IPS-15b (cell line): ENCODE data around the gene CNOT11.

Experiments used
- H3K27me3 ChIP-seq: one replicate; pipeline ENCODE4 v1.6.1; 2013; ENCODE audit warnings: low read length; ENCODE audit not compliant: control insufficient read depth, insufficient read depth
- H3K36me3 ChIP-seq: one replicate; pipeline ENCODE4 v1.6.1; 2013; ENCODE audit warnings: low read length; ENCODE audit not compliant: control insufficient read depth, insufficient read depth
- H3K4me1 ChIP-seq: one replicate; pipeline ENCODE4 v1.6.1; 2013; ENCODE audit warnings: mild to moderate bottlenecking, low read length; ENCODE audit not compliant: control insufficient read depth, insufficient read depth
- H3K4me3 ChIP-seq: one replicate; pipeline ENCODE4 v1.5.1; 2013; ENCODE audit warnings: low read depth, low read length
- H3K9ac ChIP-seq: one replicate; pipeline ENCODE4 v1.6.1; 2013; ENCODE audit warnings: low read depth, mild to moderate bottlenecking, low read length
- H3K9me3 ChIP-seq: one replicate; pipeline ENCODE4 v1.6.1; 2013; ENCODE audit warnings: mild to moderate bottlenecking, low read length; ENCODE audit not compliant: control insufficient read depth, insufficient read depth

Gene CNOT11

DNA sequence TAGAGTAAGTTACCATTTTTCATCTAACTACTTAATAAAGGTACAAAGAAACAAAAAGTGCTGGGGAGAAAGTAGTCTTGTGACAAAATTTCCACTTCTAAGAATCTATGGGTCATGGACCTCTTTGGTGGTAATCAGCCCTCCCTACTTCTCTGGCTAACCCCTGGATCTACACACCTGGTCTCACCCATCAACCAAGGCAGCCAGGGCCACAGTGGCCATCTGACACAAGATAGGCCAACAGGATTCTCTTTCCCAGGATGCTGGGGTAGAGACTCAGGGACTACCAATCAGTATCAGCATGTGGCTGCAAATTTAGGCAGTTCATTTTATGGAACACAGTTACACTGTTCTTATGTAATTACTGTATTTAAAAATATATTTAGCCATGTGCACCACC, 38.0 kb downstream of the CNOT11 start:
- Histone ChIP-seq H3K9ac (no peak overlapping the region), H3K36me3 (no peaks in the 10 kb centered on the region), H3K9me3 (no peaks in the 10 kb centered on the region), H3K4me1 (no peaks in the 10 kb centered on the region), H3K4me3 (no peak overlapping the region), H3K27me3 (no peaks in the 10 kb centered on the region)

DNA sequence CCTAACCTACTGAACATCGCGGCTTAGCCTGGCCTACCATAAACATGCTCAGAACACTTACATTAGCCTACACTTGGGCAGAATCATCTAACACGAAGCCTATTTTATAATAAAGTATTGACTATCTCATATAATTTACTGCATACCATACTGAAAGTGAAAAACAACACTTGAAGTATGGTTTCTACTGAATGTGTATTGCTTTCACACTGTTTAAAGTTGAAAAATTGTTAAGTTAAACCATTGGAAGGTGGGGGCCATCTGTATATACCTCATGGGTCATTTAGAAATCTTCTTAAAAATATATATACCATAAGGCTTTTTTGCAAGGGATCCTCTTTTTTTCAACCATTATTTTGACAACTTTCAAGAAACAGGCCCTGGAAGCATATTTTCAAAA, 39.3 kb downstream of the CNOT11 start:
- Histone ChIP-seq H3K4me3 (no peak overlapping the region), H3K27me3 (no peaks in the 10 kb centered on the region), H3K36me3 (no peaks in the 10 kb centered on the region), H3K4me1 (no peaks in the 10 kb centered on the region), H3K9me3 (no peaks in the 10 kb centered on the region), H3K9ac (no peak overlapping the region)

DNA sequence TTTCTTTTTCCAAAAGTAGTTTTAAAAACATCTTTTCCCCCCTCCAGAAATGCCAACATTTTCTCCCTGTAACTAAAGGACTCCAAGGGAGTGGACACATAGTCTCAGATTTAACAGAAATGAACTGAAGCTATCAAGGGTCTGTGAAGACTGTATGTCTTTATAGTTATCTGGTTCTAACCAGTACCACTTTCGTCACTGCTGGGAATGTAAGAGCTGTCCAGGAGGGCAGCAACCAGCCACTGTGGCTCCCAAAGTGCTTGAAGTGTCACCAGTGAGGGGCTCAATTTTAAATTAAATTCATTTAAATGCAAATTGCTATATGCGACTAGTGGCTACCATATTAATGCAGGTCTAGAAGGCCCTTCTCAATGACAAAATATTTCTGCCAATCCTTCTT, 40.9 kb downstream of the CNOT11 start:
- Histone ChIP-seq H3K4me3 (no peak overlapping the region), H3K4me1 (no peaks in the 10 kb centered on the region), H3K27me3 (no peaks in the 10 kb centered on the region), H3K9ac (no peak overlapping the region), H3K36me3 (no peaks in the 10 kb centered on the region), H3K9me3 (no peaks in the 10 kb centered on the region)

DNA sequence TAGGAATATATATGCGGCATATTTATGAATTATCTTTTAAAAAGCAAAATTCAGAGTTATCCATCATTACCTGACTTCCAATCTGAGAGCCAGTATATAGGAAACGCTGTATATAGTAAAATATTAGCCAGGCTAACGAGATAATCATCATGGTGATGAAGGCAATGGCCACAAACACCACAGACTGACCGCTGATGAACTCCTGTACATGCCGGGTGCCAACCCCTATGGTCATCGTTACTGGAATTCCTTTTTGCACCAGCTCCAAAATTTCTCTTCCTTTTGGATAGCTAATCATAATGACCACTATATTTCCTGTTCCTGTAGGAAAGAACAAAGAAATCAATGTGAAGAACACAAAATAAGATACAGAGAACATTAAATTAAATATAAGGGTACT, 42.2 kb downstream of the CNOT11 start:
- Histone ChIP-seq H3K36me3 (no peaks in the 10 kb centered on the region), H3K27me3 (no peaks in the 10 kb centered on the region), H3K9ac (no peak overlapping the region), H3K4me3 (no peak overlapping the region), H3K9me3 (no peaks in the 10 kb centered on the region), H3K4me1 (no peaks in the 10 kb centered on the region)

DNA sequence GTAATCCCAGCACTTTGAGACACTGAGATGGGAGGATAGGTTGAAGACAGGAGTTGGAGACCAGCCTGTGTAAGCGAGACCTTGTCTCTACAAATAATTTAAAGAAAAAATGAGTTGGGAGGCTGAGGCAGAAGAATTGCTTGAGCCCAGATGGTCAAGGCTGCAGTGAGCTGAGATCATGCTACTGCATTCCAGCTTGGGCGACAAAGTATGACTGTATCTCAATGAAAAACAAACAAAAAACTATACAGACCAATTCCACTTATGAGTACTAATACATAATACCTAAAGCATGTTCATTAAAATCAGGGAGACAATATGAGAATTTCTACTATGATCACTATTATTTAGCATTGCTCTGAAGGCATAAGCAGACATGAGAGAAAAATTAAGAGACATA, 43.2 kb downstream of the CNOT11 start:
- no peaks in the 10 kb centered on the region for H3K36me3 ChIP-seq
- no peaks in the 10 kb centered on the region for H3K27me3 ChIP-seq
- H3K4me1 ChIP-seq: no peaks in the 10 kb centered on the region
- H3K9me3 ChIP-seq: no peaks in the 10 kb centered on the region
- no peak overlapping the region for H3K4me3 ChIP-seq
- H3K9ac ChIP-seq: no peak overlapping the region

DNA sequence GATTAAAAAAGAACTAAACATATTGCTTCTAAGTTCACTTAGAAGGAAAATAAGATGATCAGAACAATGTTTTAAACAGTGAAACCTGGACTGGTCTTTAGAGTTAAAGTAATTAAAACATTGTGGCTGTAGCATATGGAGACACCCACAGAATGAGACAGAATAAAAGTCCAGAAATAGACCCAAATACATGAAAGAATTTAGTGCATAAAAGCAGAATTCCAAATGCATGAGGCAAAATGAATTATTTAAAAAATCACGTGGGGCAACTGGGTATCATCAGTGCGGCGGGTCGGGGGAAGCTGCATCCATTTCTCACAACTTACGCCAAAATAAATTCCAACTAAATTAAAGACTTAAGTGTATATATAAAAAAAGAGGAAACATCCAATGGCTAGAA, 43.7 kb downstream of the CNOT11 start:
- Histone ChIP-seq H3K9me3 (no peaks in the 10 kb centered on the region), H3K4me1 (no peaks in the 10 kb centered on the region), H3K36me3 (no peaks in the 10 kb centered on the region)

DNA sequence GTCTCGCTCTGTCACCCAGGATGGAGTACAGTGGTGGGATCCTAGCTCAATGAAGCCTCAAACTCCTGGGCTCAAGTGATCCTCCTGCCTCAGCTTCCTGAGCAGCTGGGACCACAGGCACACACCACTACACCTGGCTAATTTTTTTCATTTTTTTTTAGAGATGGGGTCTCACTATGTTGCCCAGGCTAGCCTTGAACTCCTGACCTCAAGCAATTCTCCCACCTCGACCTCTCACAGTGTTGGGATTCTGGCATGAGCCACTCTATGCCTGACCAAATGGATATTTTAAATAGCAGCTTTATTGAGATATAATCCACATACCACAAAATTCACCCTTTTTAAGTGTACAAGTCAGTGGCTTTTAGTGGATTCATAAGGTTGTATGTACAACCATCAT, 44.7 kb downstream of the CNOT11 start:
- H3K36me3 ChIP-seq: no peaks in the 10 kb centered on the region
- H3K9me3 ChIP-seq: no peaks in the 10 kb centered on the region
- H3K4me1 ChIP-seq: no peaks in the 10 kb centered on the region
- H3K27me3 ChIP-seq: no peaks in the 10 kb centered on the region
- H3K9ac ChIP-seq: no peak overlapping the region
- no peak overlapping the region for H3K4me3 ChIP-seq

More for the DNA sequence above, 43.7 kb downstream of the CNOT11 start:
- Histone ChIP-seq H3K27me3 (no peaks in the 10 kb centered on the region), H3K9ac (no peak overlapping the region), H3K4me3 (no peak overlapping the region)

DNA sequence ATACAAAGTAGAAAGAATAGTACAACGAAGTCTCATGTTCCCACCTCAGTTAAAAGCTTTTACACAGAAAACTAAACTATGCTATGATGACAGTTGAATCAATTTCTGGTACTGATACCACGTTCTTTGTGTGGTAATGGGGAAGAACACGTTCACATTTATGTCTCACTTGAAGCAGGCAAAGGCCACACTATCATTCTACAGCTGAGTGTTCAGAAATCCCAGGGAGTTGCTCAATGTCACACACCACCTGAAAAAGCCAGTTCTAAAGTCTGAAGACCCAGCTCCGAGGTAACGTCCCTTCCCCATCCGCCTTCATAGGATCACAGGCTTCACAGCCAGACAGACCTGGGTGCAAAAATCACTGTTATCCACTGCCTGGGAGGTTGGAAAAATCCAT, 46.9 kb downstream of the CNOT11 start:
- H3K9me3 ChIP-seq: no peaks in the 10 kb centered on the region
- no peaks in the 10 kb centered on the region for H3K27me3 ChIP-seq
- no peak overlapping the region for H3K9ac ChIP-seq
- H3K4me3 ChIP-seq: no peak overlapping the region
- H3K4me1 ChIP-seq: no peaks in the 10 kb centered on the region
- no peaks in the 10 kb centered on the region for H3K36me3 ChIP-seq

DNA sequence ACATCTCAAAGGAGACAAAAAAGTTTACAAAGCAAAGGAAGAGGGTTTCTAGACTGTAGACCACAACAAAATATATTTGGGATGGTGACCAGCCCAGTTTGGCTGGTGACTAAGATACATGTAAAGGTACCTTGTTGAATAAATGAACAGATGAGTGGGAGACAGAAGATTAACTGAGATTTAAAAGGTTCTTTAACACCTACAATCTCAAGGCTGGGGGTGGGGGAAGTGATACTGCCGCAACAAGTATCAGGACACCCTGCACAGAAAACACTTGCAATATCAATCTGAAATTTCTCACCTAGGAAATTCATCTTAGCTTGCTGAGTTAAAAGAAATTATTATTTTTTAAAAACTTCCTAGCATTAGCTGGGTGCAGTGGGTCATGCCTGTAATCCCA, 47.5 kb downstream of the CNOT11 start:
- H3K27me3 ChIP-seq: no peaks in the 10 kb centered on the region
- H3K9me3 ChIP-seq: no peaks in the 10 kb centered on the region
- no peak overlapping the region for H3K9ac ChIP-seq
- no peak overlapping the region for H3K4me3 ChIP-seq
- H3K4me1 ChIP-seq: no peaks in the 10 kb centered on the region
- no peaks in the 10 kb centered on the region for H3K36me3 ChIP-seq

DNA sequence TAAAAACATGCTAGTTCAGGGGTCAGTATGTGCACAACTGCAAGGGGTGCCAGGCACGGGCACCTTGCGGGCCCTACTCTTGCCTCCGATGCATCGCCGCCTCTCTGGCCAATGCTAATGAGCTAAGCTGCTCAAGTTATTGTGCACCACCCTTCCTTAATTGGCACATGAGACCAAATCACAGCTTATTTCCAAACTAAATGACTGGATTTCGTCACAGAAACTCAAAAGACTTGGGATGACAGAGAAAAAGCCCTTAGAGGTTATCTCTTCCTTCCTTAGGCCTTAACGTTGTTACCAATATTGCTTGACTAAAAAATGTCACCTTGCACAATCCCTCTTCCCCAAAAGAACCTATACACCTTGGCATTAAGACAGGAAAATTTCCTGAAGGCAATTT, 48.1 kb downstream of the CNOT11 start:
- Histone ChIP-seq H3K4me1 (no peaks in the 10 kb centered on the region), H3K27me3 (no peaks in the 10 kb centered on the region), H3K36me3 (no peaks in the 10 kb centered on the region), H3K4me3 (no peak overlapping the region), H3K9ac (no peak overlapping the region), H3K9me3 (no peaks in the 10 kb centered on the region)

DNA sequence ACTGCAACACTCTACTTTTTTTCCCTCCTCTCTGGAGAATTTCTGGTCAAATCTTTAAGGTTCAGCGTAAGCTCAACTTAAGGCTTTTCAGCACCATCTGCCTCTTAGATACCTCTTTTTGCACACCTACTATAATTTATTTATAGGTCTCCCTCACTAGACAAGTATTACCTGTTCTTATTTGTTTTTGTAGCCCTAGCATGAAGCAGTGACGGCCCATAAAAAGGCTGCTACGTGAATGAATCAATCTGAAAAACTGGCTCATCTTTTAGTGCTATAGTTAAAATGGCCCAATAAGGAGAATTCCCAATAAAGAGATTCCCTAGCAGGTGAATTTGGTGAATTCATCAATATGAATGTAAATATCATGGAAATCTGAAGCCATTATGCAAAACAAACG, 49.3 kb downstream of the CNOT11 start:
- Histone ChIP-seq H3K9me3 (no peaks in the 10 kb centered on the region), H3K4me1 (peaks cover 3% of the 10 kb centered on the region), H3K36me3 (no peaks in the 10 kb centered on the region), H3K27me3 (no peaks in the 10 kb centered on the region), H3K4me3 (no peak overlapping the region), H3K9ac (no peak overlapping the region)

DNA sequence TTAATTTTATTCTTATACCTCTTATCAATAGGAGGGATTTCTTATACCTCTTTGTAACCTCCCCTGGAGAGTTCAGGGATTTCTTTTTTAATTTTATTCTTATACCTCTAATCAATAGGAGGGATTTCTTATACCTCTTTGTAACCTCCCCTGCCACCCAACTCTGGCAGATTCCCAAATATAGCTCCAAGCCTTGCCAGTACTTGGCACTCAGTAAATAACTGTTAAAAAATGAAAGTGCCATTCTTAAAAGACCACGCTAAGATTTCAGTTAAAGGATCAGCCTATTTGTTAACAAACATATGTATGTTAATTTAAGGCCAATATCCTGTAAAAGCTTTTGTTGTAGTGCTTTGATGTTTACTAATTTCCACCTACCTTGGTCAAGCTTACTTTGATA, 51.0 kb downstream of the CNOT11 start:
- Histone ChIP-seq H3K4me1 (peaks cover 3% of the 10 kb centered on the region), H3K9ac (no peak overlapping the region), H3K27me3 (peaks cover 4% of the 10 kb centered on the region), H3K36me3 (no peaks in the 10 kb centered on the region), H3K4me3 (no peak overlapping the region), H3K9me3 (no peaks in the 10 kb centered on the region)

DNA sequence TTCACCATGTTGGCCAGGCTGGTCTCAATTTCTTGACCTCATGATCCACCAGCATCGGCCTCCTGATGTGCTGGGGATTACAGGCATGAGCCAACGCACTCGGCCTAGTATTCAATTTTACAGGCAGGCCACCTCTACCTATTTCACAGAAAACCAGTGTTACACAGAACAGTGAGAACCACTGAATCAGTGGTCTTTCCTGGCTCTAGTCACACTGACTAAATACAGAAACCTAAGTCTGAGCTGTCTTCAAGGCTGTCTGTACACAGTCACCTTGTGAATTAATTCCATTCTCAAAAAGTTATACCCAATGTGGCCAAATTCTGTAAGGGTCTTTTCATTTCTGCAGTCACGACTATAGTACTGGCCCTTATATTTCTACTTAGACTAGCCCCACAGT, 52.3 kb downstream of the CNOT11 start:
- Histone ChIP-seq H3K9ac (no peak overlapping the region), H3K9me3 (no peaks in the 10 kb centered on the region), H3K27me3 (peaks cover 4% of the 10 kb centered on the region), H3K4me1 (peaks cover 3% of the 10 kb centered on the region), H3K4me3 (no peak overlapping the region), H3K36me3 (no peaks in the 10 kb centered on the region)
